ENCODE data around the gene TOX2.

TOX2 gene

GRCh38 chr20:43996240-43996930 lies 81.7 kb downstream of the TOX2 start:
- TF ChIP-seq POLR2A (IDR thresholded peaks at IDR 0.05; ENCODE audit: low read depth, low read length), result no peak
- no peak for TF ChIP-seq TAF1 (IDR thresholded peaks at IDR 0.05; ENCODE audit: borderline replicate concordance, low read depth, low read length)
- TF ChIP-seq POLR2AphosphoS5 (IDR thresholded peaks at IDR 0.05; ENCODE audit: low read depth, low read length), result no peak
- DNase-seq (ENCODE audit: insufficient read length), result no peak
- FAIRE-seq, result no peak

GRCh38 chr20:43999848-44000247 lies 85.2 kb downstream of the TOX2 start:
- no peak for FAIRE-seq
- TF ChIP-seq POLR2AphosphoS5 (IDR thresholded peaks at IDR 0.05; ENCODE audit: low read depth, low read length) (no peak), POLR2A (IDR thresholded peaks at IDR 0.05; ENCODE audit: low read depth, low read length) (no peak), TAF1 (IDR thresholded peaks at IDR 0.05; ENCODE audit: borderline replicate concordance, low read depth, low read length) (no peak)
- no peak for DNase-seq (ENCODE audit: insufficient read length)

- DNase-seq (ENCODE audit: insufficient read length) (peak; percentile 33), FAIRE-seq (peak; percentile 83)
- TF ChIP-seq POLR2A (IDR thresholded peaks at IDR 0.05; ENCODE audit: low read depth, low read length) (no peak), TAF1 (IDR thresholded peaks at IDR 0.05; ENCODE audit: borderline replicate concordance, low read depth, low read length) (0 out of 2 replicates have a peak, but pooled peaks have one; percentile 17)
Measured at GRCh38 chr20:44001667-44002596, 87.3 kb downstream of the TOX2 start.

DNA sequence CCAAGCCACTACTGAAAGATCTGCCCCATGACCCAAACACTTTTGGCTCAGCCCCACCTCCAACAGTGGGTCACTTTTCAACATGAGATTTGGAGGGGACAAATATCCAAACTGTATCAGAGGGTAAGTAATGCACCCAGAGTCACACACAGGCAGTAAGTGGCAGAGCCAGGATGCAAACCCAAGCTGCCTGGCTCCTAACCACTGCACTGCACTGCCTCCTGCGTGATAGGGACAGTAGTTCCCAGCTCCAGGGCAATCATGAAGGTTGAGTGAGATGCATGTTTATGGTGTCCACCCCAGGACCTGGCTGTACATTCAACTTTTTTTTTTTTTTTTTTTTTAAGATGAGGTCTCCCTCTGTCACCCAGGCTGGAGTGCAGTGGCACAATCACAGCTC lies 88.2 kb downstream of the TOX2 start:
- DNase-seq (ENCODE audit: insufficient read length) (no peak), FAIRE-seq (no peak)
- TF ChIP-seq POLR2A (IDR thresholded peaks at IDR 0.05; ENCODE audit: low read depth, low read length) (no peak), TAF1 (IDR thresholded peaks at IDR 0.05; ENCODE audit: borderline replicate concordance, low read depth, low read length) (no peak), POLR2AphosphoS5 (IDR thresholded peaks at IDR 0.05; ENCODE audit: low read depth, low read length) (no peak)

DNA sequence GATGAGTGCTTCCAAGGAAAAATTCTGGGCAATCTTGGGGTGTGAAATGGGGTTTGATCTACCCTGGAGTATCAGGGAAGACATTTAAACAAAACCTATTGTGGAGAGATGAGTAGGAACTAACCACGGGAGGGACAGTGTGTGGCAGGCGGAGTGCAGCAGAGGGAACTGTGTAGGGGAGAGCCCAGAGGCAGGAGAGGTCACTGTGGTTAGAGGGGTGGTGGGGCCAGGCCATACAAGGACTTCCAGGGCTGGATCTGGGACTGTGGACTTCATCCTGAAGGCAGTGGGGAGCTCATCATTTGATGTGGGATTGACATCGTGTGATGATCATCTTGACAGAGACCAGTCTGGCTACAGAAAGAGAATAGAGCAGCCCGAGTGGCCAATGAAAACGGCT lies 89.0 kb downstream of the TOX2 start:
- FAIRE-seq, result no peak
- TF ChIP-seq TAF1 (IDR thresholded peaks at IDR 0.05; ENCODE audit: borderline replicate concordance, low read depth, low read length) (no peak), POLR2A (IDR thresholded peaks at IDR 0.05; ENCODE audit: low read depth, low read length) (no peak), POLR2AphosphoS5 (IDR thresholded peaks at IDR 0.05; ENCODE audit: low read depth, low read length) (no peak)

DNA sequence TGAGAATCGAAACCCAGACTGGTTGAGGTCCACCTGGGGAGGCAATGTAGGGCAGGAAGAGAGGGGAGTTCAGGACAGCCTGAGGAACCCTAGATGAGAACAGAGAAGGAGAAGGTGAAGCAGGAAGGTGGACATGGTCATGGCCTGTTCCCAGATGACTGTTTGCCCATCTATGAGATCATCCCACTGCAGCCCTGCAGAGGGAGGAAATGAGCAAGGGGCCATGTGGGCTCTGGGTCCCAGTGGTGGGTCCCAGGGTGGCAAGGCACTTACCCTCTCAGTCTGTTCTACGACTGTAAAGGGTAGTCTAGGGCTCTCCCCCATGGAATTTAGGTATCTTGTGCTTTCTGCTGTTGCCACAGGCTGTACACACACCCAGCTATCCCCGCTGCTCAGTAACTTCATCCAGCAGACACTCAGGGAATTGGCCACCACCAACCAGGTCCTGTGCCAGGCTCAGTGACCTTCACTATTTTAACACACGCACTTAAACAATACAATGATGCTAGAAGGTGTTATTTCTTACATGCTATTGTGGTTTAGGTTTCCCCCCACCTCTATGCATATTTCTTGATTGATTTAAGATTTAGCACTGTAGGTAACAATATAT lies 89.8 kb downstream of the TOX2 start:
- TF ChIP-seq TAF1 (IDR thresholded peaks at IDR 0.05; ENCODE audit: borderline replicate concordance, low read depth, low read length), result no peak
- TF ChIP-seq POLR2AphosphoS5 (IDR thresholded peaks at IDR 0.05; ENCODE audit: low read depth, low read length), result no peak
- no peak for TF ChIP-seq POLR2A (IDR thresholded peaks at IDR 0.05; ENCODE audit: low read depth, low read length)
- DNase-seq (ENCODE audit: insufficient read length) (no peak), FAIRE-seq (no peak)

More for the DNA sequence above, 89.0 kb downstream of the TOX2 start:
- DNase-seq (ENCODE audit: insufficient read length), result no peak

- no peak for TF ChIP-seq TAF1 (IDR thresholded peaks at IDR 0.05; ENCODE audit: borderline replicate concordance, low read depth, low read length)
- FAIRE-seq (no peak), DNase-seq (ENCODE audit: insufficient read length) (no peak)
Measured at GRCh38 chr20:44005661-44006060, 91.0 kb downstream of the TOX2 start.

DNA sequence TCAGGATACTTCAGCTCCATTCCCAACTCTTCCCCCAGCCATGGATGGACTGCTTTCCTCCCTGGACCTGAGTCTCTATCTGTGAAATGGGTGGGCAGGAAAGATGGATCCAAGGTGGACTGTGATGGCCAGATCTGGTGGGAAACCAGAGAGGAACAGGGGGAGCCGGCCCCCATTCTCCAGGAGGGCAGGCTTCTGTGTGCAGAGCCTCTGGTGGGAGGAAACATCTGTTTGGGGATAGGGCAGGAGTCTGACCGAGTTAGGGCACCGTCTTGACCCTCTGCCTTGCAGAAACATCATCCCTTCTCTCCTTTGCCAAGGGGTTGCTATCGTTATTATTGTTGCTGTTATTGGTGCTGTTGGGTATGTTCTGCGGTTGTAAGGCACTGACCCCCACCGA lies 91.5 kb downstream of the TOX2 start:
- TF ChIP-seq POLR2A (IDR thresholded peaks at IDR 0.05; ENCODE audit: low read depth, low read length) (no peak), TAF1 (IDR thresholded peaks at IDR 0.05; ENCODE audit: borderline replicate concordance, low read depth, low read length) (no peak), POLR2AphosphoS5 (IDR thresholded peaks at IDR 0.05; ENCODE audit: low read depth, low read length) (no peak)
- FAIRE-seq, result no peak
- no peak for DNase-seq (ENCODE audit: insufficient read length)

DNA sequence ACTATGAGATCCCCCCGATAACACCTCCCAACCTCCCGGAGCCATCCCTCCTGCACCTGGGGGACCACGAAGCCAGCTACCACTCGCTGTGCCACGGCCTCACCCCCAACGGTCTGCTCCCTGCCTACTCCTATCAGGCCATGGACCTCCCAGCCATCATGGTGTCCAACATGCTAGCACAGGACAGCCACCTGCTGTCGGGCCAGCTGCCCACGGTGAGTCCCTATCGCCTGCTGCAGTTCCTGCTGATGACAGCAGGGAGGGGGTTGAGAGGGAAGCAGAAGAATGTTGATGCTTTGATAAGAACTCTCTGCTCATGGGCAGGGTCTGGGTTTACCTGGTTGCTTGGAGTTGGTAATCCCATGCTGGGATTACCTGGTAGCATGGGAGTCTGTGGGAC lies 91.9 kb downstream of the TOX2 start:
- FAIRE-seq (no peak), DNase-seq (ENCODE audit: insufficient read length) (no peak)
- TF ChIP-seq POLR2A (IDR thresholded peaks at IDR 0.05; ENCODE audit: low read depth, low read length) (no peak), POLR2AphosphoS5 (IDR thresholded peaks at IDR 0.05; ENCODE audit: low read depth, low read length) (no peak), TAF1 (IDR thresholded peaks at IDR 0.05; ENCODE audit: borderline replicate concordance, low read depth, low read length) (no peak)

DNA sequence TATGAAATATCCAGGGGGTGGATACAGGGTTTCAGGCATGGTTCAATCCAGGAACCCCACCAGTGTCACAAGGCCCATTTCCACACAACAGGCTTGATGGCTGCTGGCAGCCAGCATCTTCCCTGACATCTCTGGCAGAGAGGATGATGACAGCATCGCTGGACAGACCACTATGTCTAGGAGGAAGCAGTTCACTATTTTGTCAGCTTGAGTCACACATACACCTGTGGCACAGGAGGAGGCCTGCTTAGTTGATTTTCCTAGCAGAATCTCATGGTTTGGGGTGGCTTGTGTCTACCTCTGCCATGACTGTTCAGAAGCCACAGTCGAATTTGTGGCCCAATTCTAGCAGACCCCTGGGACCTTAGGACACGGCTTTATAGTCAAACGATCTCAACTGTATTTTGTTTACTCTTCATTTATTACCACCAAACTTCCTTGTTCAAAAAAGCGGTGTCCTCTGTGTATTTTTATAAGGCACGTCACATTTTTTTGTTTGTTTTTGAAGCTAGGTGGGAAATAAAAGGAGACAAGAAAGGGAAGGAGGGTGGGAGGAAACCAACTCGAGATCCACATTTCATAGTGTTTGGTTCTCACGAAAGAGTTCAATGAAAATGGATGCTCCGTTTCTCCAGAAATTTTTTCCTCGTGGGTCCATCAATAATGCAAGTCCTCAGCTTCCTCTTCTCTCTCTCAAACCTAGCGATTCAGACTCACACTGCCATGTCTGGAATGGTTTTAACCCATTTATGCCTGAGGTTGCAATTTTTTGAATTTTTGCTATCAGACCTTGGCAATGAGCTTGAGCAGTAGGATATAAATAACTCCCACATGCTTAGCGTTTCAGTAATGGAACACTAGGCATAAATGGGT lies 94.4 kb downstream of the TOX2 start:
- FAIRE-seq (no peak), DNase-seq (ENCODE audit: insufficient read length) (no peak)
- no peak for TF ChIP-seq POLR2A (IDR thresholded peaks at IDR 0.05; ENCODE audit: low read depth, low read length)
- no peak for TF ChIP-seq POLR2AphosphoS5 (IDR thresholded peaks at IDR 0.05; ENCODE audit: low read depth, low read length)
- no peak for TF ChIP-seq TAF1 (IDR thresholded peaks at IDR 0.05; ENCODE audit: borderline replicate concordance, low read depth, low read length)

DNA sequence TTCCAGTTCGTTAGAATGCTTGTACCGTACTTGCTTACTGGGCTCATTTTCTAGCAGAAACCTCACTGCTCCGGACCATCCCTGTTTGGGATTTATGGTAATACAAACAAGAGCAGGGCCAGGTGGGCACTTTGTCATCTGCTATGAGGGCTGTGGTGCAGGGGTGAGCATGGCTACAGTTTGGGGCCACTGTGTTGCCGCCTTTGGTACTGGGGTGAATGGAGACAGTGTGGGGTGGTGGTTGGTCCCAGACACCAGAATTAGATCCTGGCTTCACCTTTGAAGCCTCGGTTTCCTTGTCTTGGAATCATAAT lies 95.0 kb downstream of the TOX2 start:
- TF ChIP-seq TAF1 (IDR thresholded peaks at IDR 0.05; ENCODE audit: borderline replicate concordance, low read depth, low read length) (no peak), POLR2AphosphoS5 (IDR thresholded peaks at IDR 0.05; ENCODE audit: low read depth, low read length) (no peak), POLR2A (IDR thresholded peaks at IDR 0.05; ENCODE audit: low read depth, low read length) (no peak)
- FAIRE-seq, result no peak
- no peak for DNase-seq (ENCODE audit: insufficient read length)

All from GM12892 (cell line).